Neuronal stem cell (in vitro differentiated cells): ENCODE data around the gene ZNF76.
A peak's percentile ranks its signal among the peaks of the same experiment; 100 is the strongest.

ENCODE experiments used
- DNase-seq: peaks from one replicate; pipeline ENCODE4 v3.0.0-alpha.2; 2013; ENCODE audit warnings: low spot score
- H2AFZ ChIP-seq: one replicate; pipeline ENCODE4 v1.6.1; 2013; ENCODE audit warnings: mild to moderate bottlenecking, low read length, inconsistent platforms
- H2AK5ac ChIP-seq: 2 replicates; pipeline ENCODE4 v1.6.1; 2013; ENCODE audit warnings: low read depth, mild to moderate bottlenecking, inconsistent platforms, low read length, moderate library complexity, mixed read lengths
- H2BK120ac ChIP-seq: 2 replicates; pipeline ENCODE4 v1.6.1; 2013; ENCODE audit warnings: low read depth, mild to moderate bottlenecking, inconsistent platforms, low read length, moderate library complexity, mixed read lengths
- H2BK12ac ChIP-seq: one replicate; pipeline ENCODE4 v1.6.1; 2013; ENCODE audit warnings: low read length, inconsistent platforms
- H2BK15ac ChIP-seq: 2 replicates; pipeline ENCODE4 v1.6.1; 2013; ENCODE audit warnings: mild to moderate bottlenecking, low read length, inconsistent platforms, mixed read lengths
- H2BK5ac ChIP-seq: one replicate; pipeline ENCODE4 v1.6.1; 2013; ENCODE audit warnings: inconsistent platforms, mild to moderate bottlenecking, low read length, moderate library complexity
- H3K14ac ChIP-seq: one replicate; pipeline ENCODE4 v1.6.1; 2013; ENCODE audit warnings: low read length, inconsistent platforms
- H3K18ac ChIP-seq: 2 replicates; pipeline ENCODE4 v1.6.1; 2013; ENCODE audit warnings: low read length, inconsistent platforms
- H3K23ac ChIP-seq: 2 replicates; pipeline ENCODE4 v1.6.1; 2013; ENCODE audit warnings: low read depth, mild to moderate bottlenecking, mixed read lengths, low read length, inconsistent platforms; ENCODE audit not compliant: poor library complexity
- H3K27ac ChIP-seq: replicated peaks from 3 replicates; pipeline ENCODE4 v1.5.1; 2013; ENCODE audit warnings: low read length, inconsistent platforms
- H3K27me3 ChIP-seq, 3 experiments: 2 replicates each; pipeline ENCODE4 v1.6.1; 2013; ENCODE audit warnings: low read length in 3 of 3, mild to moderate bottlenecking in 2 of 3, inconsistent platforms in 1 of 3, low read depth in 1 of 3, mixed read lengths in 1 of 3, moderate library complexity in 1 of 3; ENCODE audit not compliant: control insufficient read depth in 3 of 3, insufficient read depth in 3 of 3
- H3K36me3 ChIP-seq, 2 donors: replicated peaks in 1 of 2; 2 replicates each; pipeline ENCODE4 v1.6.1; 2013; ENCODE audit warnings: low read length in 2 of 2; ENCODE audit not compliant: control insufficient read depth in 2 of 2, insufficient read depth in 2 of 2
- H3K4ac ChIP-seq: 2 replicates; pipeline ENCODE4 v1.6.1; 2013; ENCODE audit warnings: inconsistent platforms, mild to moderate bottlenecking, low read length, moderate library complexity
- H3K4me1 ChIP-seq, 2 donors: 1 replicate in 1 of 2; 2 replicates in 1 of 2; pipeline ENCODE4 v1.6.1; 2013; ENCODE audit warnings: low read length in 2 of 2, low read depth in 1 of 2; ENCODE audit not compliant: control insufficient read depth in 2 of 2, insufficient read depth in 1 of 2
- H3K4me2 ChIP-seq: one replicate; pipeline ENCODE4 v1.6.1; 2013; ENCODE audit warnings: mild to moderate bottlenecking, low read length, inconsistent platforms; ENCODE audit not compliant: insufficient read depth, poor library complexity, severe bottlenecking
- H3K4me3 ChIP-seq, 2 donors: 2 replicates each; pipeline ENCODE4 v1.5.1; 2013; ENCODE audit warnings: low read length in 2 of 2, mild to moderate bottlenecking in 2 of 2, inconsistent platforms in 1 of 2, moderate library complexity in 1 of 2
- H3K79me1 ChIP-seq: one replicate; pipeline ENCODE4 v1.6.1; 2013; ENCODE audit warnings: low read depth, mild to moderate bottlenecking, inconsistent platforms, low read length, moderate library complexity
- H3K9ac ChIP-seq: one replicate; pipeline ENCODE4 v1.6.1; 2013; ENCODE audit warnings: mild to moderate bottlenecking, low read depth, low read length, inconsistent platforms; ENCODE audit not compliant: poor library complexity
- H3K9me3 ChIP-seq, 2 donors: replicated peaks in 1 of 2; 2 replicates each; pipeline versions ENCODE3 to v1.6.1; 2013; ENCODE audit warnings: low read length in 2 of 2, mild to moderate bottlenecking in 2 of 2, inconsistent platforms in 1 of 2, low read depth in 1 of 2, mixed read lengths in 1 of 2, moderate library complexity in 1 of 2; ENCODE audit not compliant: control insufficient read depth in 2 of 2, insufficient read depth in 1 of 2
- H4K8ac ChIP-seq: one replicate; pipeline ENCODE4 v1.6.1; 2013; ENCODE audit warnings: low read depth, mild to moderate bottlenecking, inconsistent platforms, low read length, moderate library complexity
- H4K91ac ChIP-seq: one replicate; pipeline ENCODE4 v1.6.1; 2013; ENCODE audit warnings: low read length, low read depth, mild to moderate bottlenecking, inconsistent platforms; ENCODE audit not compliant: poor library complexity
- WGBS, 2 donors: extraction: QIAGEN DNeasy Blood & Tissue Kit; methylation state at CpG; one replicate each; pipeline ENCODE4 v1.1.7; 2013; ENCODE audit warnings: missing lambda C conversion rate in 2 of 2, mixed read lengths in 1 of 2; ENCODE audit not compliant: insufficient read length in 2 of 2, insufficient replicate concordance in 1 of 2; ENCODE audit errors: extremely low coverage in 2 of 2; 5-methylcytosine and 5-hydroxymethylcytosine counted together

ZNF76 gene

GRCh38 chr6:35258858-35259193 lies 709 bp upstream of the ZNF76 start:
- Histone ChIP-seq H3K23ac (peak overlapping the region; percentile 92), H2AFZ (peak overlapping the region; percentile 88), H3K79me1 (peaks cover 3% of the 10 kb centered on the region), H3K4ac (no peak overlapping the region), H2AK5ac (no peak overlapping the region), H3K4me1 (peaks cover 4 to 8% of the 10 kb centered on the region in 2 donors), H3K9me3 (no peaks in the 10 kb centered on the region), H3K9ac (peak overlapping the region; percentile 89), H3K36me3 (peaks cover 0 to 1% of the 10 kb centered on the region in 2 donors), H3K4me3 (peak overlapping the region; percentile 78 to 88), H3K18ac (peak overlapping the region; percentile 94), H2BK120ac (peak overlapping the region; percentile 88), H3K27me3 (no peaks in the 10 kb centered on the region), H2BK5ac (peak overlapping the region; percentile 93), H3K27ac (peak overlapping the region; percentile 66), H4K91ac (no peak overlapping the region), H3K4me2 (peak overlapping the region; percentile 69), H4K8ac (no peak overlapping the region), H2BK12ac (no peak overlapping the region), H2BK15ac (peak overlapping the region; percentile 28), H3K14ac (no peak overlapping the region)
- no peak for DNase-seq
- WGBS, 2 donors: no CpG with 5 or more reads among the region's 20 CpGs

DNA sequence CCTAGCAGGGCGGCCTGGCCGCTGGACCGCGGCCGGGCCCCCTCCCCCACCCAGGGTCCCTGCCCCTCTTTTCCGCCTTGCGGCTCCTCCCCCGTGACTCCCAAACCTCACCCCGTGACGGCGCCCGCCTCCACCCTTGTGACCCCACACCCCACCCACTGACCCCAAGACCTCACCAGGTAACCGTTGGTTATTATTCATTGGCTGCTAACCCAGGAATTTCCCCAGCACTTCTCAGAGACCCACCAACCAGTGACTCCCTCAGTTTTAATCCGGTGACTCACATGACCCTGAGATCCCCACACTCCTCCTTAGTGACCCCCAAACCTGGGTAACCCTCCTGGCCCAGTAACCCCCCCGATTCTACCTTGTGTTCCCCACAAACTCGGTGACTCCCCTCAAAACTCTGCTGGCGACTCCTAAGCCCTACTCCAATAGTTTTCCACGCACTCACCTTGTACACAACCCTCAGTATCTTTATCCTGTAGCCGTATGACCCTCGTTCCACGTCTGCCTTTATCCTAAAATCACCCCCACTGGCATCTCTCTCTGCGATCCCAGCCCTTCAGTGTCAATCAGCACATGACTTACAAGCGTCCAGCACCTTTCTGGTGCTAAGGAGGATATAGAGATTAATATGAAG lies 534 bp downstream of the ZNF76 start:
- Histone ChIP-seq H3K4me1 (peaks cover 4 to 8% of the 10 kb centered on the region in 2 donors), H4K8ac (no peak overlapping the region), H2AFZ (peak overlapping the region; percentile 97), H3K4me2 (peak overlapping the region; percentile 78), H3K36me3 (no peaks in the 10 kb centered on the region), H3K14ac (peak overlapping the region; percentile 82), H3K4me3 (peak overlapping the region; percentile 78 to 92), H2BK120ac (no peak overlapping the region), H3K9me3 (no peaks in the 10 kb centered on the region), H3K9ac (peak overlapping the region; percentile 95), H2AK5ac (no peak overlapping the region), H3K4ac (no peak overlapping the region), H2BK12ac (no peak overlapping the region), H3K79me1 (peaks cover 3% of the 10 kb centered on the region), H3K27ac (peak overlapping the region; percentile 91), H3K23ac (peak overlapping the region; percentile 92), H2BK5ac (peak overlapping the region; percentile 95), H3K18ac (peak overlapping the region; percentile 100), H4K91ac (no peak overlapping the region), H2BK15ac (no peak overlapping the region), H3K27me3 (no peaks in the 10 kb centered on the region)
- WGBS, 2 donors: no CpG with 5 or more reads among the region's 23 CpGs
- DNase-seq: peak; percentile 38

DNA sequence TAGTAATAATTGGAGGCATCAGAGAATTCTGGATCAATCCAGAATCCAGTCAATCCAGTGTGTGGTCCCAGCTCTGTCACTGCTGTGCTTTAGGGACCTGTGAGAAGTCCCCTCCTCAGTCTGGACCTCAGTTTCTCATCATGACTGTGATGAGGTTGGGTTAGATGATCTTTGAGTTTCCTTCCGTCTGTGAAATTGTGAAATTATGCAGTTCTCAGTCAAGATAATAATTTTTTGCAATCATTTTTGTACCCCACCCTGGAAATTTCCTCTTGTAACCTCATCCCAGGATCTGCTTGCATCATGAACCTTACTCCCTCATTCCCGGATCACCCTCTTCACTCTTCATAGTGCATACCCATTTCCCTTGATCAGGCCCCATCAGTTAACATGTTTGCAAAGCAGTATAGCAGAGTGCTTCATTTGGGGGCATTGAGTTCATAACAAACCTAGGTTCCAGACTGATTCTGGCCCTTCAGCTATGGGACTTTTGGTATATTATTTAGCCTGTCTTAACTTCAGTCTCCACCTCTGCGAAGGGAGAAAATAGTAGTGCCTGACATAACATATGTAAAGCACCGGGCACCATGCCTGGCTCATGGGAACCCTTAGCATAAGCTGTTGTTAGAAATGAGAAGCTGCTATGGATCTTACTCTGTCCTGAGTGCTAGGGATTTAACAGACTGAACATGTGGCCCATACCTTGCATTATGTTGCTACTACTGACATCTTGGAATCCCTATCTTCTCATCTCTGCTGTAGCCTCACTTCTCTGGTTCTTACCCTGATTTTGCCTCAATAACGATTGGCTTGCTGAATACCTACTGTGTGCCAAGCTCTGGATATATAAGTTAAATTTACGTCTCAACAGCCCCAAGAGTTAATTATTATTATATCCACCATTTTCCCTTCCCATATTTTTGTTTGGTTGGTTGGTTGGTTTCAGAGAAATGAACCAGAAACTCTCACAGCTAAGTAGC lies 1.3 kb downstream of the ZNF76 start:
- Histone ChIP-seq H4K8ac (no peak overlapping the region), H3K4me1 (peaks cover 4 to 8% of the 10 kb centered on the region in 2 donors), H3K79me1 (peaks cover 3% of the 10 kb centered on the region), H3K4me2 (peak overlapping the region; percentile 78), H3K27ac (no peak overlapping the region), H2BK15ac (no peak overlapping the region), H3K27me3 (no peaks in the 10 kb centered on the region), H2BK5ac (no peak overlapping the region), H3K4me3 (peak overlapping the region in 1 of 2 donors; percentile 78), H3K14ac (no peak overlapping the region), H3K36me3 (no peaks in the 10 kb centered on the region), H2AFZ (peak overlapping the region; percentile 97), H3K4ac (no peak overlapping the region), H2BK120ac (no peak overlapping the region), H3K18ac (no peak overlapping the region), H2BK12ac (no peak overlapping the region), H3K9me3 (no peaks in the 10 kb centered on the region), H4K91ac (no peak overlapping the region), H3K9ac (no peak overlapping the region), H3K23ac (no peak overlapping the region), H2AK5ac (no peak overlapping the region)
- WGBS, 2 donors: no CpG with 5 or more reads among the region's 6 CpGs
- no peak for DNase-seq

- H2BK15ac ChIP-seq: no peak overlapping the region
- H3K9ac ChIP-seq: no peak overlapping the region
- no peak overlapping the region for H2BK12ac ChIP-seq
- H4K8ac ChIP-seq: no peak overlapping the region
- WGBS, 2 donors: no CpG with 5 or more reads among the region's 2 CpGs
- no peak overlapping the region for H2BK120ac ChIP-seq
- no peak overlapping the region for H3K4me2 ChIP-seq
- no peak overlapping the region for H3K4ac ChIP-seq
- H3K18ac ChIP-seq: no peak overlapping the region
- H2AFZ ChIP-seq: no peak overlapping the region
- H3K27me3 ChIP-seq: no peaks in the 10 kb centered on the region
- no peak overlapping the region for H3K23ac ChIP-seq
- H2AK5ac ChIP-seq: no peak overlapping the region
- peaks cover 6% of the 10 kb centered on the region for H3K79me1 ChIP-seq
- DNase-seq: no peak
- H2BK5ac ChIP-seq: no peak overlapping the region
- H3K4me1 ChIP-seq: peaks cover 5 to 8% of the 10 kb centered on the region in 2 donors
- H4K91ac ChIP-seq: no peak overlapping the region
- H3K4me3 ChIP-seq: no peak overlapping the region
- H3K27ac ChIP-seq: no peak overlapping the region
- H3K36me3 ChIP-seq: peaks cover 0 to 8% of the 10 kb centered on the region in 2 donors
- H3K14ac ChIP-seq: no peak overlapping the region
- no peaks in the 10 kb centered on the region for H3K9me3 ChIP-seq
Observed at GRCh38 chr6:35262596-35262995, 3.1 kb downstream of the ZNF76 start.
